HCT116 (cell line): ENCODE measurements around the gene CPNE8. TPM values are rescaled to one million over a fixed set of nuclear protein-coding genes. Genes with fewer than 3 reads are reported as not detected.

ENCODE experiments used
- ATAC-seq: fragments of 200-7000 bp; cut with Tn5 transposase; 2 replicates; pipeline ENCODE4 v1.9.1; 2020; ENCODE audit warnings: mild to moderate bottlenecking, moderate library complexity
- BruUV-seq: library from RNA; stranded (reverse); fragments of 400-500 nt; replicated peaks from 2 replicates; lab custom pipeline; 2021; lab: Mats Ljungman, UMichigan
- CTCF ChIA-PET: fragments of 300-600 bp; sonication (Branson Sonifier 250); formaldehyde crosslinking; loops from one replicate; lab custom pipeline; 2021; ENCODE audit warnings: antibody characterized with exemption; lab: Charles Lee
- POLR2A ChIA-PET: fragments of 300-600, 350-600 bp; sonication (Branson Sonifier 250); formaldehyde crosslinking; loops from one replicate; lab custom pipeline; 2021; ENCODE audit warnings: antibody characterized with exemption; lab: Charles Lee
- RAD21 ChIA-PET, 2 experiments: fragments of 300-600 bp; sonication (Branson Sonifier 250); formaldehyde crosslinking; loops; one replicate each; lab custom pipeline; 2023; ENCODE audit warnings: low total read pairs in 2 of 2; ENCODE audit not compliant: uncharacterized antibody in 2 of 2, unreplicated experiment in 2 of 2, low non-redundant PET in 1 of 2; lab: Charles Lee
- DNase-seq: peaks from one replicate; pipeline ENCODE4 v3.0.0-alpha.2; 2010; ENCODE audit warnings: low read depth, low spot score
- H2AFZ ChIP-seq: fragments of 200-600 bp; shearing (Covaris generic), sonication (generic); 2 replicates; pipeline ENCODE4 v1.6.1; 2017; ENCODE audit warnings: low read depth, mixed run types, mixed read lengths, antibody characterized with exemption, low read length; ENCODE audit not compliant: poor library complexity, severe bottlenecking
- H3K27ac ChIP-seq: 2 replicates; pipeline ENCODE4 v1.5.1; 2012; ENCODE audit warnings: low read depth, low read length
- H3K27me3 ChIP-seq: fragments of 200-600 bp; sonication (generic); 2 replicates; pipeline ENCODE4 v1.6.1; 2016; ENCODE audit warnings: mixed run types, low read length, mixed read lengths; ENCODE audit not compliant: insufficient read depth
- H3K36me3 ChIP-seq, 2 experiments: fragments of 200-500 bp in 1 of 2; fragments of 200-600 bp in 1 of 2; sonication (Bioruptor generic) in 1 of 2; sonication (generic) in 1 of 2; 2 replicates each; pipeline versions ENCODE4 v1.5.1 to v1.6.1; 2014 to 2016; ENCODE audit warnings: low read length in 2 of 2, inconsistent platforms in 1 of 2, mixed read lengths in 1 of 2, mixed run types in 1 of 2; ENCODE audit not compliant: insufficient read depth in 2 of 2, control insufficient read depth in 1 of 2
- H3K4me1 ChIP-seq, 2 experiments: fragments of 200-600 bp in 1 of 2; sonication (generic) in 1 of 2; 2 replicates each; pipeline versions ENCODE4 v1.5.1 to v1.6.1; 2012 to 2017; ENCODE audit warnings: low read length in 2 of 2, inconsistent platforms in 1 of 2, mild to moderate bottlenecking in 1 of 2, mixed read lengths in 1 of 2, mixed run types in 1 of 2, moderate library complexity in 1 of 2; ENCODE audit not compliant: insufficient read depth in 2 of 2, control insufficient read depth in 1 of 2
- H3K4me2 ChIP-seq: fragments of 200-600 bp; sonication (generic); 2 replicates; pipeline ENCODE4 v1.6.1; 2017; ENCODE audit warnings: mixed run types, low read length, mixed read lengths
- H3K4me3 ChIP-seq, 2 experiments: fragments of 200-600 bp in 1 of 2; sonication (generic) in 1 of 2; replicated peaks in 1 of 2; 2 replicates each; pipeline ENCODE4 v1.5.1; 2011 to 2016; ENCODE audit warnings: low read length in 2 of 2, control low read depth in 1 of 2, low read depth in 1 of 2, mild to moderate bottlenecking in 1 of 2, mixed read lengths in 1 of 2, mixed run types in 1 of 2
- H3K79me2 ChIP-seq: fragments of 200-600 bp; sonication (generic); 2 replicates; pipeline ENCODE4 v1.6.1; 2017; ENCODE audit warnings: mild to moderate bottlenecking, mixed run types, low read length, moderate library complexity, mixed read lengths; ENCODE audit not compliant: insufficient read depth
- H3K9ac ChIP-seq: fragments of 200-600 bp; sonication (generic); 2 replicates; pipeline ENCODE4 v1.6.1; 2016; ENCODE audit warnings: low read length, mixed read lengths
- H3K9me2 ChIP-seq: fragments of 200-600 bp; sonication (generic), shearing (Covaris generic); 2 replicates; pipeline ENCODE4 v1.6.1; 2017; ENCODE audit warnings: mixed run types, mild to moderate bottlenecking, moderate library complexity; ENCODE audit not compliant: insufficient read depth
- H3K9me3 ChIP-seq, 2 experiments: fragments of 200-500 bp in 1 of 2; fragments of 200-600 bp in 1 of 2; sonication (Bioruptor generic) in 1 of 2; sonication (generic) in 1 of 2; 2 replicates each; pipeline ENCODE4 v1.6.1; 2014 to 2017; ENCODE audit warnings: low read length in 2 of 2, mixed read lengths in 2 of 2, inconsistent platforms in 1 of 2, low read depth in 1 of 2, mild to moderate bottlenecking in 1 of 2, mixed run types in 1 of 2, moderate library complexity in 1 of 2; ENCODE audit not compliant: control insufficient read depth in 1 of 2, insufficient read depth in 1 of 2
- H4K20me1 ChIP-seq: fragments of 200-600 bp; sonication (generic), shearing (Covaris generic); 2 replicates; pipeline ENCODE4 v1.6.1; 2017; ENCODE audit warnings: mixed run types, mild to moderate bottlenecking, moderate library complexity; ENCODE audit not compliant: insufficient read depth
- ATF3 ChIP-seq: IDR thresholded peaks from 2 replicates; pipeline ENCODE4 v1.6.1; 2012
- CBX3 ChIP-seq: IDR thresholded peaks from 2 replicates; pipeline ENCODE4 v1.6.1; 2012; ENCODE audit warnings: low read depth
- CTCF ChIP-seq, 3 experiments: fragments of 200-600 bp in 1 of 3; sonication (generic) in 1 of 3; IDR thresholded peaks in 2 of 3; conservative IDR thresholded peaks in 1 of 3; 2 replicates each; pipeline ENCODE4 v1.5.1; 2012 to 2017; ENCODE audit warnings: low read depth in 2 of 3, low read length in 2 of 3, antibody characterized with exemption in 1 of 3, borderline replicate concordance in 1 of 3, control low read depth in 1 of 3, mild to moderate bottlenecking in 1 of 3, mixed read lengths in 1 of 3, mixed run types in 1 of 3, moderate library complexity in 1 of 3; ENCODE audit not compliant: insufficient read depth in 1 of 3
- EGR1 ChIP-seq: IDR thresholded peaks from 2 replicates; pipeline ENCODE4 v1.6.1; 2012; ENCODE audit warnings: low read depth
- EZH2 ChIP-seq: fragments of 200-600 bp; sonication (generic); IDR thresholded peaks from 2 replicates; pipeline ENCODE4 v1.6.1; 2017; ENCODE audit warnings: antibody characterized with exemption, mixed run types
- EZH2phosphoT487 ChIP-seq: fragments of 200-600 bp; IDR thresholded peaks from 2 replicates; pipeline ENCODE4 v1.6.1; 2018; ENCODE audit warnings: antibody characterized with exemption, borderline replicate concordance
- FOSL1 ChIP-seq: IDR thresholded peaks from 2 replicates; pipeline ENCODE4 v1.6.1; 2012; ENCODE audit warnings: low read depth
- JUND ChIP-seq: IDR thresholded peaks from 2 replicates; pipeline ENCODE4 v1.6.1; 2012
- MAX ChIP-seq: IDR thresholded peaks from 2 replicates; pipeline ENCODE4 v1.6.1; 2012
- POLR2A ChIP-seq: IDR thresholded peaks from 2 replicates; pipeline ENCODE4 v1.7.0; 2011; ENCODE audit warnings: borderline replicate concordance; ENCODE audit not compliant: insufficient read depth, insufficient read length; ENCODE audit errors: extremely low read depth
- RAD21 ChIP-seq: IDR thresholded peaks from 2 replicates; pipeline ENCODE4 v1.6.1; 2012; ENCODE audit warnings: low read depth, mild to moderate bottlenecking
- SIN3A ChIP-seq: IDR thresholded peaks from 2 replicates; pipeline ENCODE4 v1.6.1; 2012; ENCODE audit warnings: low read depth
- SP1 ChIP-seq: IDR thresholded peaks from 2 replicates; pipeline ENCODE4 v1.6.1; 2012; ENCODE audit warnings: low read depth
- SRF ChIP-seq: IDR thresholded peaks from 2 replicates; pipeline ENCODE4 v1.6.1; 2012; ENCODE audit warnings: low read depth
- TCF7L2 ChIP-seq: IDR thresholded peaks from 2 replicates; pipeline ENCODE4 v1.7.0; 2011; ENCODE audit warnings: borderline replicate concordance, inconsistent platforms; ENCODE audit not compliant: insufficient read depth, insufficient read length; ENCODE audit errors: extremely low read depth
- YY1 ChIP-seq: IDR thresholded peaks from 2 replicates; pipeline ENCODE4 v1.6.1; 2011; ENCODE audit warnings: low read length, low read depth, moderate library complexity, mild to moderate bottlenecking; ENCODE audit not compliant: insufficient replicate concordance; ENCODE audit errors: extremely low read depth
- ZBTB33 ChIP-seq: IDR thresholded peaks from 2 replicates; pipeline ENCODE4 v1.6.1; 2011; ENCODE audit warnings: mild to moderate bottlenecking, low read length, moderate library complexity; ENCODE audit not compliant: insufficient replicate concordance; ENCODE audit errors: extremely low read depth
- ZFX ChIP-seq: fragments of 450-650 bp; IDR thresholded peaks from 2 replicates; pipeline ENCODE4 v1.6.1; 2017
- intact Hi-C: fragments of 100-400 bp; cut with micrococcal nuclease; formaldehyde crosslinking; loops from 2 replicates; pipeline ENCODE4 v1.10.0; 2022
- total RNA-seq: library from RNA; stranded (reverse); gene quantifications from one replicate; pipeline ENCODE4 v1.2.1, GENCODE V29; 2021; ENCODE audit not compliant: unreplicated experiment

The CPNE8 gene
- total RNA-seq, 1 experiment from 2014 or later = 14.2 TPM

GRCh38 chr12:38759621-38760020 lies 145.8 kb downstream of the CPNE8 start:
- ChIA-PET RAD21 (no interaction called here), POLR2A (no interaction called here), CTCF (no interaction called here)
- Histone ChIP-seq H3K36me3 (no peaks in the 10 kb centered on the region), H3K4me1 (no peaks in the 10 kb centered on the region), H4K20me1 (no peaks in the 10 kb centered on the region), H3K9ac (no peak overlapping the region), H3K27ac (no peak overlapping the region), H3K4me3 (no peak overlapping the region), H3K4me2 (no peak overlapping the region), H2AFZ (no peak overlapping the region), H3K27me3 (no peaks in the 10 kb centered on the region), H3K9me2 (no peaks in the 10 kb centered on the region), H3K9me3 (no peaks in the 10 kb centered on the region), H3K79me2 (no peaks in the 10 kb centered on the region)
- intact Hi-C loops = no loop called here
- TF ChIP-seq FOSL1 (no peak), SP1 (no peak)
- ATAC-seq = no peak
- DNase-seq = no peak
- no TSS peak for BruUV-seq

- no peaks in the 10 kb centered on the region for H3K27me3 ChIP-seq
- no peaks in the 10 kb centered on the region for H3K9me3 ChIP-seq
- no peak overlapping the region for H3K27ac ChIP-seq
- no peak overlapping the region for H3K4me3 ChIP-seq
- no peaks in the 10 kb centered on the region for H3K36me3 ChIP-seq
- ATAC-seq (no peak), DNase-seq (no peak)
- no peaks in the 10 kb centered on the region for H3K4me1 ChIP-seq
- no peaks in the 10 kb centered on the region for H3K79me2 ChIP-seq
- no peaks in the 10 kb centered on the region for H3K9me2 ChIP-seq
- intact Hi-C loops = no loop called here
- ChIA-PET CTCF (no interaction called here), RAD21 (no interaction called here), POLR2A (no interaction called here)
- no TSS peak for BruUV-seq
- no peak overlapping the region for H3K9ac ChIP-seq
- no peaks in the 10 kb centered on the region for H4K20me1 ChIP-seq
- H2AFZ ChIP-seq = no peak overlapping the region
- no peak overlapping the region for H3K4me2 ChIP-seq
- TF ChIP-seq ATF3 (no peak), EZH2 (no peak), TCF7L2 (no peak), YY1 (no peak), JUND (no peak), SP1 (no peak), SRF (no peak), FOSL1 (no peak), CTCF (IDR thresholded peaks at IDR 0.05 in 2 of 3, conservative IDR thresholded peaks at IDR 0.05 in 1 of 3; ENCODE audit: borderline replicate concordance in 1 of 3, insufficient read depth in 1 of 3, low read depth in 2 of 3, low read length in 2 of 3) (no peak), EGR1 (no peak), ZFX (no peak), CBX3 (no peak), EZH2phosphoT487 (no peak), POLR2A (no peak), SIN3A (no peak), RAD21 (no peak), MAX (no peak), ZBTB33 (no peak)
Observed at GRCh38 chr12:38746744-38747143, 158.6 kb downstream of the CPNE8 start.
